ENCODE results near the gene TMEM163. TPM values are rescaled to one million over a fixed set of nuclear protein-coding genes. Genes with fewer than 3 reads are reported as not detected.
"Not testable (repeated sequence)": the region's sequence is repeated elsewhere in the genome, so short reads cannot be mapped to it uniquely, and the experiment has no call there.

TMEM163 gene
- total RNA-seq, 1 experiment from 2014 or later, result 0.04 TPM

GRCh38 chr2:134615480-134615879, 103.3 kb downstream of the TMEM163 start:
- H3K36me3 ChIP-seq; DNase-seq; H3K4me3 ChIP-seq; H3K27ac ChIP-seq; H3K27me3 ChIP-seq; H3K9me3 ChIP-seq (replicated peaks); H3K4me1 ChIP-seq: not testable (repeated sequence)

GRCh38 chr2:134611316-134611715, 107.5 kb downstream of the TMEM163 start:
- no peak for DNase-seq
- no peaks in the 10 kb centered on the region for H3K9me3 ChIP-seq (replicated peaks)
- no peaks in the 10 kb centered on the region for H3K4me1 ChIP-seq
- no peaks in the 10 kb centered on the region for H3K36me3 ChIP-seq
- H3K4me3 ChIP-seq, result no peak overlapping the region
- no peaks in the 10 kb centered on the region for H3K27me3 ChIP-seq
- H3K27ac ChIP-seq, result no peak overlapping the region

- Histone ChIP-seq H3K27ac (no peak overlapping the region), H3K27me3 (no peaks in the 10 kb centered on the region), H3K4me1 (no peaks in the 10 kb centered on the region), H3K9me3 (replicated peaks) (no peaks in the 10 kb centered on the region), H3K36me3 (no peaks in the 10 kb centered on the region), H3K4me3 (no peak overlapping the region)
- DNase-seq, result no peak
Observed at GRCh38 chr2:134610871-134611270, 107.9 kb downstream of the TMEM163 start.

- H3K9me3 ChIP-seq (replicated peaks), result no peaks in the 10 kb centered on the region
- H3K4me1 ChIP-seq, result no peaks in the 10 kb centered on the region
- no peak overlapping the region for H3K4me3 ChIP-seq
- no peak for DNase-seq
- H3K36me3 ChIP-seq, result no peaks in the 10 kb centered on the region
- no peaks in the 10 kb centered on the region for H3K27me3 ChIP-seq
- H3K27ac ChIP-seq, result no peak overlapping the region
Observed at GRCh38 chr2:134609924-134610513, 108.8 kb downstream of the TMEM163 start.

- Histone ChIP-seq H3K36me3 (no peaks in the 10 kb centered on the region), H3K27me3 (0 out of 2 replicates have a peak, but pooled peaks cover 3% of the 10 kb centered on the region), H3K4me3 (no peak overlapping the region), H3K27ac (no peak overlapping the region), H3K9me3 (replicated peaks) (no peaks in the 10 kb centered on the region), H3K4me1 (no peaks in the 10 kb centered on the region)
- DNase-seq, result no peak
Observed at GRCh38 chr2:134603966-134604365, 114.8 kb downstream of the TMEM163 start.

- Histone ChIP-seq H3K27ac (no peak overlapping the region), H3K4me3 (no peak overlapping the region)
- DNase-seq, result no peak
Observed at GRCh38 chr2:134602666-134603065, 116.1 kb downstream of the TMEM163 start.

GRCh38 chr2:134601264-134601663, 117.5 kb downstream of the TMEM163 start:
- no peaks in the 10 kb centered on the region for H3K36me3 ChIP-seq
- H3K9me3 ChIP-seq (replicated peaks), result no peaks in the 10 kb centered on the region
- H3K4me1 ChIP-seq, result no peaks in the 10 kb centered on the region
- no peak overlapping the region for H3K4me3 ChIP-seq
- no peak for DNase-seq
- H3K27me3 ChIP-seq, result 0 out of 2 replicates have a peak, but pooled peaks cover 3% of the 10 kb centered on the region
- H3K27ac ChIP-seq, result no peak overlapping the region

More at GRCh38 chr2:134602666-134603065, 116.1 kb downstream of the TMEM163 start:
- Histone ChIP-seq H3K36me3 (no peaks in the 10 kb centered on the region), H3K9me3 (replicated peaks) (no peaks in the 10 kb centered on the region), H3K27me3 (0 out of 2 replicates have a peak, but pooled peaks cover 3% of the 10 kb centered on the region), H3K4me1 (no peaks in the 10 kb centered on the region)

- Histone ChIP-seq H3K36me3 (no peaks in the 10 kb centered on the region), H3K4me3 (no peak overlapping the region), H3K27me3 (0 out of 2 replicates have a peak, but pooled peaks cover 3% of the 10 kb centered on the region), H3K4me1 (no peaks in the 10 kb centered on the region), H3K27ac (no peak overlapping the region), H3K9me3 (replicated peaks) (no peaks in the 10 kb centered on the region)
- DNase-seq, result no peak
Observed at GRCh38 chr2:134600208-134600607, 118.6 kb downstream of the TMEM163 start.

GRCh38 chr2:134599236-134599635, 119.6 kb downstream of the TMEM163 start:
- H3K27me3 ChIP-seq, result 0 out of 2 replicates have a peak, but pooled peaks cover 3% of the 10 kb centered on the region

GRCh38 chr2:134594399-134594798, 124.4 kb downstream of the TMEM163 start:
- Histone ChIP-seq H3K27me3 (no peaks in the 10 kb centered on the region), H3K9me3 (replicated peaks) (peaks cover 3% of the 10 kb centered on the region), H3K4me1 (no peaks in the 10 kb centered on the region), H3K27ac (no peak overlapping the region), H3K4me3 (no peak overlapping the region), H3K36me3 (no peaks in the 10 kb centered on the region)
- DNase-seq, result no peak

More at GRCh38 chr2:134599236-134599635, 119.6 kb downstream of the TMEM163 start:
- no peaks in the 10 kb centered on the region for H3K36me3 ChIP-seq
- no peaks in the 10 kb centered on the region for H3K9me3 ChIP-seq (replicated peaks)
- H3K4me3 ChIP-seq, result no peak overlapping the region
- no peak for DNase-seq
- no peaks in the 10 kb centered on the region for H3K4me1 ChIP-seq
- no peak overlapping the region for H3K27ac ChIP-seq

- no peak for DNase-seq
Observed at GRCh38 chr2:134593519-134593918, 125.3 kb downstream of the TMEM163 start.

GRCh38 chr2:134592377-134592776, 126.4 kb downstream of the TMEM163 start:
- no peaks in the 10 kb centered on the region for H3K4me1 ChIP-seq
- DNase-seq, result no peak
- no peaks in the 10 kb centered on the region for H3K27me3 ChIP-seq
- H3K27ac ChIP-seq, result no peak overlapping the region
- H3K9me3 ChIP-seq (replicated peaks), result peaks cover 3% of the 10 kb centered on the region
- no peak overlapping the region for H3K4me3 ChIP-seq
- H3K36me3 ChIP-seq, result no peaks in the 10 kb centered on the region

More at GRCh38 chr2:134593519-134593918, 125.3 kb downstream of the TMEM163 start:
- Histone ChIP-seq H3K4me3 (no peak overlapping the region), H3K4me1 (no peaks in the 10 kb centered on the region), H3K9me3 (replicated peaks) (peaks cover 3% of the 10 kb centered on the region), H3K36me3 (no peaks in the 10 kb centered on the region), H3K27ac (no peak overlapping the region), H3K27me3 (no peaks in the 10 kb centered on the region)

- no peaks in the 10 kb centered on the region for H3K27me3 ChIP-seq
- H3K36me3 ChIP-seq, result no peaks in the 10 kb centered on the region
- no peak overlapping the region for H3K27ac ChIP-seq
- no peak for DNase-seq
- no peak overlapping the region for H3K4me3 ChIP-seq
- no peaks in the 10 kb centered on the region for H3K4me1 ChIP-seq
- peaks cover 3% of the 10 kb centered on the region for H3K9me3 ChIP-seq (replicated peaks)
Observed at GRCh38 chr2:134591526-134591925, 127.3 kb downstream of the TMEM163 start.

- Histone ChIP-seq H3K4me1 (no peaks in the 10 kb centered on the region), H3K9me3 (replicated peaks) (peaks cover 3% of the 10 kb centered on the region), H3K4me3 (no peak overlapping the region), H3K27ac (no peak overlapping the region), H3K27me3 (no peaks in the 10 kb centered on the region), H3K36me3 (no peaks in the 10 kb centered on the region)
- DNase-seq, result no peak
Observed at GRCh38 chr2:134590679-134591078, 128.1 kb downstream of the TMEM163 start.

GRCh38 chr2:134589171-134590083, 129.4 kb downstream of the TMEM163 start:
- not testable (repeated sequence) for H3K36me3 ChIP-seq; H3K27ac ChIP-seq; H3K9me3 ChIP-seq (replicated peaks); H3K27me3 ChIP-seq; H3K4me1 ChIP-seq; DNase-seq; H3K4me3 ChIP-seq
